DMS114 treated with DMSO at 0.1 percent for 48 hours (cell line): Measurements from ENCODE around the gene COG4.
A peak's percentile ranks its signal among the peaks of the same experiment; 100 is the strongest.
"Not testable (repeated sequence)": the region's sequence is repeated elsewhere in the genome, so short reads cannot be mapped to it uniquely, and the experiment has no call there.

Source experiments
- DNase-seq: peaks from one replicate; lab custom pipeline; 2025; ENCODE audit not compliant: unreplicated experiment; lab: John Stamatoyannopoulos, UW

Gene COG4

GRCh38 chr16:70523076-70523742 is at the start of gene COG4:
COG4 (minus strand) TSS chr16:70523554; CDS start chr16:70523543, 11 bp downstream.
- peak; percentile 87 for DNase-seq

GRCh38 chr16:70572926-70573270 is 49.5 kb upstream of the COG4 start:
- no peak for DNase-seq

- DNase-seq: no peak
Observed at GRCh38 chr16:70572050-70572925, 48.9 kb upstream of the COG4 start.

GRCh38 chr16:70571623-70572022 is 48.3 kb upstream of the COG4 start:
- no peak for DNase-seq

GRCh38 chr16:70570967-70571570 is 47.7 kb upstream of the COG4 start:
- no peak for DNase-seq

- DNase-seq: no peak
Observed at GRCh38 chr16:70569752-70570151, 46.4 kb upstream of the COG4 start.

- no peak for DNase-seq
Observed at GRCh38 chr16:70568601-70569237, 45.4 kb upstream of the COG4 start.

GRCh38 chr16:70565053-70565452 is 41.7 kb upstream of the COG4 start:
- no peak for DNase-seq

GRCh38 chr16:70563636-70564035 is 40.3 kb upstream of the COG4 start:
- no peak for DNase-seq

GRCh38 chr16:70561623-70562022 is 38.3 kb upstream of the COG4 start:
- DNase-seq: no peak

GRCh38 chr16:70556063-70556462 is 32.7 kb upstream of the COG4 start:
- DNase-seq: no peak

- no peak for DNase-seq
Observed at GRCh38 chr16:70553645-70554044, 30.3 kb upstream of the COG4 start.

- no peak for DNase-seq
Observed at GRCh38 chr16:70552675-70553074, 29.3 kb upstream of the COG4 start.

GRCh38 chr16:70551788-70552187 is 28.4 kb upstream of the COG4 start:
- DNase-seq: no peak

GRCh38 chr16:70550082-70550481 is 26.7 kb upstream of the COG4 start:
- DNase-seq: no peak

- no peak for DNase-seq
Observed at GRCh38 chr16:70548936-70549335, 25.6 kb upstream of the COG4 start.

GRCh38 chr16:70544548-70544947 is 21.2 kb upstream of the COG4 start:
- no peak for DNase-seq

- DNase-seq: no peak
Observed at GRCh38 chr16:70540994-70541393, 17.6 kb upstream of the COG4 start.

GRCh38 chr16:70534971-70535370 is 11.6 kb upstream of the COG4 start:
- DNase-seq: no peak

GRCh38 chr16:70529954-70530353 is 6.6 kb upstream of the COG4 start:
- not testable (repeated sequence) for DNase-seq

GRCh38 chr16:70529051-70529777 is 5.9 kb upstream of the COG4 start:
- peak; percentile 41 for DNase-seq
